HG02759 (cell line): Measurements from ENCODE around the gene LRRC70.
A peak's percentile ranks its signal among the peaks of the same experiment; 100 is the strongest.
"Not testable (repeated sequence)": the region's sequence is repeated elsewhere in the genome, so short reads cannot be mapped to it uniquely, and the experiment has no call there.

Experiments
- ATAC-seq: cut with Tn5 transposase; IDR thresholded peaks from one replicate; pipeline ENCODE4 v1.9.1; 2021; ENCODE audit warnings: mild to moderate bottlenecking, moderate library complexity; ENCODE audit not compliant: unreplicated experiment

Gene LRRC70, protein sequence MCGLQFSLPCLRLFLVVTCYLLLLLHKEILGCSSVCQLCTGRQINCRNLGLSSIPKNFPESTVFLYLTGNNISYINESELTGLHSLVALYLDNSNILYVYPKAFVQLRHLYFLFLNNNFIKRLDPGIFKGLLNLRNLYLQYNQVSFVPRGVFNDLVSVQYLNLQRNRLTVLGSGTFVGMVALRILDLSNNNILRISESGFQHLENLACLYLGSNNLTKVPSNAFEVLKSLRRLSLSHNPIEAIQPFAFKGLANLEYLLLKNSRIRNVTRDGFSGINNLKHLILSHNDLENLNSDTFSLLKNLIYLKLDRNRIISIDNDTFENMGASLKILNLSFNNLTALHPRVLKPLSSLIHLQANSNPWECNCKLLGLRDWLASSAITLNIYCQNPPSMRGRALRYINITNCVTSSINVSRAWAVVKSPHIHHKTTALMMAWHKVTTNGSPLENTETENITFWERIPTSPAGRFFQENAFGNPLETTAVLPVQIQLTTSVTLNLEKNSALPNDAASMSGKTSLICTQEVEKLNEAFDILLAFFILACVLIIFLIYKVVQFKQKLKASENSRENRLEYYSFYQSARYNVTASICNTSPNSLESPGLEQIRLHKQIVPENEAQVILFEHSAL

DNA sequence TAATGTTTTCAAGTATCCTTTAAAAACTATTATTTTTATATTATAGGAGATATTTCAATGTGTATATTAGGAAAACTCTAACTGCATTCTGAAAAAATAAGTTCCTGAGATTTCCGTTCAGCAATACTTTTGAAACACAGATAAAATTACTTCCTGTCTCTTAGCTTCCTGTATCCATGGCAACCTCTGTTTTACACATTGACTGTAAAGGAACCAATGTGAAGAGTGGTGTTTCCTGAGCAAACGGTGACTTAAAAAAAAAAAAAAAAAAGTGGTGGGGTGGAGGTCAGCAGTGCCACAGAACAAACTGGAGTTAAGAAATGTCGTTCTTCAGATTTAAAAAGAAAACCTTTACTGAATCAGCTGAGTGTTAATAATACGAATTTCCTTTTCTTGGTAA, at the start of gene LRRC70:
LRRC70 (plus strand) TSS at position 280 of the 400 bp plus-strand sequence. CDS start 620 bp downstream, outside the sequence.
- peak; percentile 79 for ATAC-seq

DNA sequence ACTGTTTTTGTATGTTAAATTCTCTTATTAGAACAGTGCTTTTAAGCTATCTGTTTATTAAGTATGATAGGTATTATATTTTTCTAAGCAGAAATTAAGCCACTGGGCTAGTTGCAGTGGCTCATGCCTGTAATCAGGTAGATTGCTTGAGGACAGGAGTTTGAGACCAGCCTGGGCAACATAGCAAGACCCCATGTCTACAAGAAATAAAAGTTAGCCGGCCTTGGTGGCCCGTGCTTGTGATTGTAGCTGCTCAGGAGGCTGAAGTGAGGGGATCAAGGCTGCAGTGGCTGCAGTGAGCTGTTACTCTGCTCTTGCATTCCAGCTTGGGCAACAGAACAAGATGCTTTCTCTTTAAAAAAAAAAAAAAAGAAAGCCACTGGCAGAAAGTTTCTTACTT, 45.0 kb upstream of the LRRC70 start:
- ATAC-seq, result no peak

DNA sequence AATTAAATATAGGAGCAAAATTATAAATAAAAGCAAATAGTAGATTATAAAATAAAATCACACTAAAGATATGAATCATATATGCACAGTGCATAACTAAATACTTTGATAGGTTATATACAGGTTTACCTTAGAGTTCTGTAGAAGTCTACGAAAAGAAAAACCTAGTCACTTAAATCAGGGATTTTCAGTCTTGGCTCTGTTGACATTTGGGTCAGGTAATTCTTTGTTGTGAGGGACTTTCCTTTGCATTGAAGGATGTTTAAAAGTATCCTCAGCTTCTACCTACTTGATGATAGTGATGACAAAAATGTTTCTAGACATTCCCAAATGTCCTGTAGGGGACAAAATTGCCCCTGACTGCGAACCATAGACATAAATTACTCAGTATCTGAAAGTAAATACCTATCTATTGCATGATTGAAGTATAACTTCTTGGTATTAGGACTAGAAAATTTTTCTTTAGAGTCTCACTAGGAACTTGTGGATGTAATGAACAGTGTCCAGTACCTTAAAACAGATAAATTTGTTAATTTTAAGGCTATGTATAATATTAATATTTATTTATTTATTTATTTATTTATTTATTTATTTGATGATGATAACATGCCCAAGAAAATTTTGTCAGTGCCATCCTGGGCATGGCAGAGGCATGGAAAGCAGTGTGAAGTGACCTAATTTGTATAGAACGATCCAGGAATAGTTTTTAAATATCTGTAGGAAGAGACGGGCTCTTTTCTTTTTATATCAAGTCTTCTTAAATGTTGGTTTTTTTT, 44.0 kb upstream of the LRRC70 start:
- no peak for ATAC-seq

DNA sequence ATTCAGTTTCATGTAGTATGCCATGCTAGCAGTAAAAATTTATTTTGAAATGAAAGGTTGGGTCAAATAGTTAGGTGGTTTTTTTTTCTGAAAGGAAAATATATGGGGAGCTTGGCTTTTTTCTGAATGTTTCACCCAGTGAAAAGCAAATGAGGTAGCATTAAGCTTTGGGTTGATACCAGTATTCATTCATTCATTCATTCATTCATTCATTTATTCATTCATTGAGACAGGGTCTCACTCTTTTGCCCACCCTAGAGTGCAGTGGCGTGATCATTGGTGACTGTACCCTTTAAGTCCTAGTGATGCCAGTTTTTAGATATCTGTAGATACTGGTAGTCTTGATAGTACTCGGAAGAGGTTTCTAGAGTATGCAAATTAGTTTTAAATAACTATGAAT, 42.4 kb upstream of the LRRC70 start:
- ATAC-seq, result no peak

DNA sequence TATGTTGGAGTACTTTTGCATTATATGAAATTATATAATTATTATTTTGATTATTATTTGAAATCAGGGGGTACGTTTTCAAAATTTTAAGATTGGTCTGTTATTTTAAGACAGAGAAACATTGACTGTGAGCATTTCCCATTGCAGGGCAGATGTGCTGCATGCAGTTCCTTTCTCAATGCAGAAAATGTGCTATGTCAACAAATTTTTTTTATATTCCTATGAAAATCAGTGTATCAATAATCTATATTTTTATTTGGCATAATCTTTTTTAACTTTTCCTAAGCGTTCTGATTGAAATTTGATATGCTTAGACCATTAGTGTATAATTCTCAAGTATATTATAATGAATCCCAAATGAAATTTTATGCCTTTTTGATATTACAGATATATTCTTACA, 41.8 kb upstream of the LRRC70 start:
- no peak for ATAC-seq

DNA sequence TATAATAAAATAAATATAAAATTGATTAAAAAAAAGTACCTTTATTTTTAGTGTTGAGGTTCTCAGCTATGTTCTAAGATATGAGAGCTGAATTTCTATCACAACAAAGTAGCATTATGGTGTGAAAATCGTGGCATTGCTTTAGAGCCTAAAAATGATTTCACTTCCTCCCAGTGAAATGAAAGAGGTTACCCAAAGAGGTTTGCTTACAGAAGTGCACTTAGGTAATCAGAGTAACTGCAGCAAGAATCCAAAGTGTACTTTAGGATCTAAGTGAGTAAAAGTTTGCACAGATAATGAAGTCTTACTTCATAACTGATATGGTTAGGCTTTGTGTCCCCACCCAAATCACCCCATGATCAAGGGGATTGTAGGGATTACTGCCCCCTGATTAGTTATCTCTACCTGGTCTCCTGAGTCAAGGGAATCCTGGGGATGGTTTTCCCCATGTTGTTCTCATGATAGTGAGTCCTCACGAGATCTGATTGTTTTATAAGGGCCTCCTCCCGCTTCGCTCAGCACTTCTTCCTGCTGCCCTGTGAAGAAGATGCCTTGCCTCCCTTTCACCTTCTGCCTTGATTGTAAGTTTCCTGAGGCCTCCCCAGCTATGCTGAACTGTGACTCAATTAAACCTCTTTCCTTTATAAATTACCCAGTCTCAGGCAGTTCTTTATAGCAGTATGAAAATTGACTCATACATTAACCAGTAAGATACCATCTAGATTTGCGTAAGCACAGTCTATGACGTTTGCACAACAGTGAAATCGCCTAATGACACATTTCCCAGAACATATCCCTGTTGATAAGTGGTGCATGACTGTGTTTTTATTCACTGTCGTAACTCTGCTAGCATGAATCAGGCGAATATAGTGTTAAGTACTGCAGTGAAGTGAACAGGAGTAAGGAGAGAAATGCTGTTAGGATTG, 40.3 kb upstream of the LRRC70 start:
- ATAC-seq, result no peak

DNA sequence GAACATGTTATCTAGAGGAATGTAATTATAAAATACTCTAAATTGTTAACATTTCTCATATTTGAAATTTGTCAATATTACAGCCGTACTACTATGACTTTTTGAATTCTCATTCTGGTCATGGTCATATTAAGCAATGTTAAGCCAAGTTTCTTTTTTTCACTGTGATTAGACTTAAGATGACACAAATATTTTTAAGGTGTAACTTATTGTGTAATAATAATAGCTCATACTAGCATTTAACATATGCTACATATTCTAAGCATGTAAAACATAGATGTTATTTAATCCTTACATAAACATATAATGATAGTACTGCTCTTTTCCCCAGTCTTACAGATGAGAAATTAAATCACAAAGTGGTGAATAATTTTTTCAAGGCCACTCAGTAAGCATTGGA, 35.9 kb upstream of the LRRC70 start:
- ATAC-seq, result no peak

DNA sequence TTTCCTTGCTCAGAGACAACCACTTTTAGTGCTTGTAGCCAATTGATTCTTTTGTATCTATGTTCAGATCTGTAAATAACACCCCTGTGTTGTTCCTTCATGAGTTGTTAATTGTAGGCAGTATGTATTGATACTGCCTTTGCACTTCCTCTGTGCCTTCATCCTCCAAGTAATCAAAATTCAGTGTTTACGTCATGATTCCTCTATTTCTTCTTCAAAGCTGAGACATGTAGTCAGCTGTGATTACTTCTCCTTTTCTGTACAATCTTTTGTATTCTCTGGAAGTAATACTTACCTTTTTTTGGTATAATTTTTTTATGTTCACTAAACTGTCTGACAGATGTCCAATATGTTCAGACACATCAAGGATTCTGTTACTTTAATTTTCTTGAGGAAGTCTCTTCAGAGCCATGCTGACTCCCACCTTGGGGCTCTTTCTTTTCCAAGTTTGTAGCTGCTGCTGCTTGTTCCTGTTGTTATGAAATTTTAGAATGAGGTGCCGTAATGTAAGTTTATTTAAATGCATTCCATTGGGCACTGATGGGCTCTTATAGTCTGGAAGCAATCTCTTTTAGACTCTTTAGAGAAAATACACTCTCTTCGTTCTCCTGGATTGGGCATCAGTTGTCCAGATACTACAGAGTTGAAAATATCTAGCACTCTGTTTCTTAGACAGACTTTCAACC, 30.5 kb upstream of the LRRC70 start:
- ATAC-seq, result no peak

DNA sequence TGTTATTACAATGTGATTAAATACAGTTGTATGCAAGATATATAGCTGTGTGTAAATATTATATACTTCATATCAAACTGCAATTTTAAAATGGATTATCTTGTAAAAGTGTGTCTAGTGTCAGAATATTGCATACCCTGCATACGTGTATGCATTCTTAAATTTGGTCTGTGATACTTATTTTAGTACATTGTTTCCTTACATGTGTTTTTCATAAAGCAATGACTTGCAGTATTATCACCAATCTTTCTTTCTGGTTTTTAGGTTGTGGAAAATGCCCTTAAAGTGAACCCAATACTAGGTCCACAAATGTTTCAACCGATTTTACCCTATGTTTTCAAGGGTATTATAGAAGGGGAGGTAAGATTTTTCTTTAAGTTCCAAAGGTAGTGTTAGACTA, 28.5 kb upstream of the LRRC70 start:
- no peak for ATAC-seq

DNA sequence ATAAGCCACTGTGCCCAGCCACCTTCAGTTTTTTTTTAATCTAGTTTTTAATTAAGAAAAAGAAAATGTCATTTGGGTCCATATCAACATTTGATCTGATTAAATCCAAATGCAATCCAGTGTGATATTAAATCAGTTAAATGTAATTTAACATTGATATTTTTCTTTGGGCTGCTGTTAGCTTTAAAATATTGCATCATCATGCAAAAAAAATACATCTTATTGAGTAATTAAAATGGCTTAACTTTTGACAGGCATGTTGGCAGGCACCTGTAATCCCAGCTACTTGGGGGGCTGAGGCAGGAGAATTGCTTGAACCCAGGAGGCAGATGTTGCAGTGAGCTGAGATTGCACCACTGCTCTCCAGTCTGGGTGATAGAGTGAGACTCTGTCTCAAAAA, 22.7 kb upstream of the LRRC70 start:
- ATAC-seq, result no peak

DNA sequence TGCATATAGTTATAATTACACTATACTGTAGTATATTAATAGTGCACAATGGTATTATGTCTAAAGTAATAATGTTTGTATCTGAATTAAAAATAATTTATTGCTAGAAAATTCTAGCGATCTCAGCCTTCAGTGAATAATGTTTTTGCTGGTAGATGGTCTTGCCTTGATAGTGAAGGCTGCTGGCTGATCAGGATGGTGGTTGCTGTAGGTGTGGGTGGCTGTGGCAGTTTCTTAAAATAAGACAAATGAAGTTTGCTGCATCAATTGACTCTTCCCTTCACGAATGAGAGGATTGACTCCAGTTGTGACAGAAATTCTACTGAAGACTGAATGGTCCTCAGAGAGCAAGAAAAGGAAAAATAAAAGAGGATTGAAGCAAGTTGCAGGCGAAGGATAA, 19.7 kb upstream of the LRRC70 start:
- no peak for ATAC-seq

DNA sequence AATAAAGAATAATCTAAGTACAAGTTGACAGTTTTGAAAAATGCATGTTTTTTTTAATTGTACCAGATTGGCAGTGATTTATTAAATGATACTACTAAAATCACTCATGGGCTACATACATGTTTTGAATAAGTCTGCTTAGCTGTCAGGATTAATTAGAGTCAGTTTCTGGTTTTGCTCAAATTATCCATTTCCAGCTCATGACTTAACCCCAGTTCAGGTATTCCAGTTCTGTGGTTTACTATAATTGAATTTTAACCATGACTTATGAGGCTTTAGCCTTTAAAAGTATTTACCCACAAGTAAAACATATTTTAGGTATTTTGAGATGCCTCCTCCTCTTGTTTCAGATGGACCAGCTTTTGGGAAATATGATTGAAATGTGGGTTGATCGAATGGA, 17.8 kb upstream of the LRRC70 start:
- ATAC-seq, result no peak

DNA sequence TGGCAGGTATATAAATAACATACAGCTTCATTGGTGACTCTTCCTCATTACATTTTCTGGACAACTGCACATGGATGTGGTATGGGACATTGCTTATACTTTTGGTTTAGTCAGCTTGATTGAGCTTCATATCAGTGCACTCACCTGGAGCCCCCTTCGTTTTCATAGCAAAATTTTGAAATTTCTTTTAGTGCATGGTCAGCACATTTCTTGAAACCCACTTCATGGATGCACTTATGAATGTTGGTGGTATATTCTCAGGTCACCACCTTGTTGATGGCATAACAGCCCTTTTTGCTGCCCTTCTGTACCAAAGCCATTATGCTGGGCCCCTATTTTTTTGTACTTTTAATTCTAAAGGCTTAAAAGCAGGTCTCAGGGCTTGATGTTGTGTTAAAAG, 16.7 kb upstream of the LRRC70 start:
- ATAC-seq, result no peak

DNA sequence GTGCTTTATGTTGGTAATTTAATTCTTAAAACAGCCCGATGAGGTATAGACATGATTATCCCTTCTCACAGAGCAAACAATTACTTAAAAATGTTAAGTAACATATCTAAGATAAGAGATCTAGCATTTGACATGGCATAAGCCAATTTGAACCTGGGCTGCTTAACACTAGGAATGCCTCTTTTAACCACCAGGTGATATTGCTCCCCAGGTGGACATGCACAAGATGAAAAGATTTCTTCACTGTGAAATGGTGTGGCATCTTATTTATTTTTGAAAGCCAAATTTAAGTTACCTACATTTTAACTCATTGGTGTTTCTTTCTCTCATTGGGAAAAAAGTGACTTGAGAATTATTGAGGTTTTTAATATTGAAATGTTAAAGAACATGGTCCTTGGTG, 15.8 kb upstream of the LRRC70 start:
- ATAC-seq, result no peak

DNA sequence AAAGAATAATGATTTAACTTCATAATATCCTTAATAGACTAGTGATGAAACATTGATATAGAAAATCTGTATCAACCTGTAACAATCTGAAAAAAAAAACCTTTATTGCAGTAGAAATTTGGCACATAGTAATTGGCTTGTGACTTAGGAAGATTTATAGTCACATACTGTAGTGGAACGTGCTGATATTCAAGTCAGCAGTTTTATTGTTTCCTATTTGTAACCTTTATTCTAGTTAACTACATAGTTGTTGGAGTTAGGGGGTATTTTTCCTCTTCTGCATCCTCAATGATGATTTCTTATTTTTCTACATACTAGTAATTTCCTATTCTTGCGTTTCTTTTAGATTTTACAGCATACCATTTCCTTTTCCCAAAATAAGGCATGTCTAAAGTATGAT, 14.5 kb upstream of the LRRC70 start:
- ATAC-seq, result no peak

DNA sequence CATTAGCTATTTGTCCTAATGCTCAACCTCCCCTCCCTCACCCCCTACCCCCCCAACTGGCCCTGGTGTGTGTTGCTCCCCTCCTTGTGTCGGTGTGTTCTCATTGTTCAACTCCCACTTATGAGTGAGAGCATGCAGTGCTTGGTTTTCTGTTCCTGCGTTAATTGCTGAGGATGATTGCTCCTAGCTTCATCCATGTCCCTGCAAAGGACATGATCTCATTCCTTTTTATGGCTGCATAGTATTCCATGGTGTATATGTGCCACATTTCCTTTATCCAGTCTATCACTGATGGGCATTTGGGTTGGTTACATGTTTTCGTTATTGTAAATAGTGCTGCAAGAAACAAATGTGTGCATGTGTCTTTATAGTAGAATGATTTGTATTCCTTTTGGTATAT, 12.9 kb upstream of the LRRC70 start:
- ATAC-seq, result not testable (repeated sequence)

DNA sequence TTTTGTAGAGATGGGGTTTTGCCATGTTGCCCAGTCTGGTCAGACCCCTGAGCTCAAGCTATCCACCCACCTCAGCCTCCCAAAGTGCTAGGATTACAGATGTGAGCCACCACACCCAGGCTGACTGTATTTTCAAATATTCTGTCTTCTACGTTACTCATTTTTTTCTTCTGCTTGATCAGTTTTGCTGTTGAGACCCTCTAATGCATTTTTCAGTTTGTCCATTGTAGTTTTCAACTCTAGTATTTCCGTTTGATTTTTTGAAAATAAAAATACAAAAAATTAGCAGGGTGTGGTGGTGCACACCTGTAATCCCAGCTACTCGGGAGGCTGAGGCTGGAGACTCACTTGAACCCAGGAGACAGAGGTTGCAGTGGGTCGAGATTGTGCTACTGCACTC, 10.5 kb upstream of the LRRC70 start:
- ATAC-seq, result no peak

DNA sequence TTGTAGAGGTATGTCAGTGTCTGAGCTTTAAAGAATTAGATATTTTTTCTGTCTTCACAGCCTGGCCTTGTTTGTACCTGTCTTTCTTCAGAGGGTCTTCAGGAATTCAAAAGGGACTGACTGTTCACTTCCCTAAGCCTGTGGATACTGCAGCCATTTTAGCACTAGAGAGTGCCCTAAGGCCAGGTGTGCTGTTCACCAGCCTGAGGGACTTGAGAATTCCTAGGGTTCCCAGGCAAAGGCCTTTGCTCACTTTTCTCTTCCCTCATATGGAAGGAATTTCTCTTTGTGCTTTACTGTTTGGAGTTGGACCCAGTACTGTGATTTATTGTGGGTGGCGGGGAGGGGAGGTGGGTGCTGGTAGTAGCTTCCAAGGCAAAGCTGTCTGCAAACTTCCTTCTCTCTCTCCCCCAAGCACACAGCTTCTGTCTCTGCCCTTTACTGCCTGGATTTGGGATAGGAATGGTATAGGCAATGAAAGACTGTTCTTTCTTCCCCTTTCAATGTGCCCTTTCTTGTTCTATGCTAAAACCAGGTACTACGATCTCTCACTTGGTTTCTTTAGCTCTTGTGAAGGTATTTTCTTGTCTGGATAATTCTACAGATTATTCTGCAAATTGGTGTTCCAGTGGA, 9.7 kb upstream of the LRRC70 start:
- no peak for ATAC-seq

DNA sequence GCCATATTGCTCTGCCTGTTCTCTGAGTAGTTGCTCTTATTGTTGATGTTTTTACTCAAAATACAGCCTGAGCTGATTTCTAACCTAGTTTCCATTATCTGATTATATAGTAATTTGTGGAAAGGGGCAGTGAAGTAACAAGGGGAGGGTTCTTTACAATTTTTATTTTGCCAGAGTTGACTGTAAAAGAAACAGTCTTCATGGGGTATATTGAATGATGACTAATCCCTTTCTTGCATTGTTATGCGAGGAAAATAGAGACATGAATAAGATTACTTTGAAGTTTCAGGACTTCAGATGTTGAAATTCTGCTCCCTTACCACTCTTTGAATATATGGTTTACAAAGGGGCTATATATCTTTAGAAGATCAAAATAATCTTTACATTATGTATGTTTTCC, 9.1 kb upstream of the LRRC70 start:
- ATAC-seq, result no peak
